ENCODE results near the gene CALCOCO2. TPM values are rescaled to one million over a fixed set of nuclear protein-coding genes. Genes with fewer than 3 reads are reported as not detected.

Gene CALCOCO2
- total RNA-seq, 1 donor from 2014 or later, result 115 TPM

DNA sequence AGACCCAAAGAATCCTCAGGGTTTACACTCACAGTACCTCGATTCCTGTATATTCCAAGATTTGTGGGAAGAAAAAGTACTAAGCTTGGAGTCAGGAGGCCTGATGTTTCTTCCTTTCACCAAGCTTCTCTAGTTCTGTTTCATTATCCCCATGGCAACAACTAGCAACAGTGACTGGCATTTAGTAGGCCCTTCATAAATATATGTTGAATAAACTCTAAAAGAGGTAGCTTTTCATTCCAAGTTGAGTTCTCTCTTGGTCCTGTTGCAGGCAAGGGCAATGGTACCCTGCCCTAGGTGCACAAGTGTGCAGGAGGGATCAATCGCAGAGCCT lies 76.8 kb downstream of the CALCOCO2 start:
- H3K9me3 Mint-ChIP-seq, result no peaks in the 10 kb centered on the region
- TF ChIP-seq, protein P1, sequence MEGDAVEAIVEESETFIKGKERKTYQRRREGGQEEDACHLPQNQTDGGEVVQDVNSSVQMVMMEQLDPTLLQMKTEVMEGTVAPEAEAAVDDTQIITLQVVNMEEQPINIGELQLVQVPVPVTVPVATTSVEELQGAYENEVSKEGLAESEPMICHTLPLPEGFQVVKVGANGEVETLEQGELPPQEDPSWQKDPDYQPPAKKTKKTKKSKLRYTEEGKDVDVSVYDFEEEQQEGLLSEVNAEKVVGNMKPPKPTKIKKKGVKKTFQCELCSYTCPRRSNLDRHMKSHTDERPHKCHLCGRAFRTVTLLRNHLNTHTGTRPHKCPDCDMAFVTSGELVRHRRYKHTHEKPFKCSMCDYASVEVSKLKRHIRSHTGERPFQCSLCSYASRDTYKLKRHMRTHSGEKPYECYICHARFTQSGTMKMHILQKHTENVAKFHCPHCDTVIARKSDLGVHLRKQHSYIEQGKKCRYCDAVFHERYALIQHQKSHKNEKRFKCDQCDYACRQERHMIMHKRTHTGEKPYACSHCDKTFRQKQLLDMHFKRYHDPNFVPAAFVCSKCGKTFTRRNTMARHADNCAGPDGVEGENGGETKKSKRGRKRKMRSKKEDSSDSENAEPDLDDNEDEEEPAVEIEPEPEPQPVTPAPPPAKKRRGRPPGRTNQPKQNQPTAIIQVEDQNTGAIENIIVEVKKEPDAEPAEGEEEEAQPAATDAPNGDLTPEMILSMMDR (IDR thresholded peaks at IDR 0.05), result no peak
- ATAC-seq (ENCODE audit: low read depth), result no peak
- peak overlapping the region; percentile 99 for H3K27ac Mint-ChIP-seq
- intact Hi-C loops (cut with micrococcal nuclease), result loop anchor here (1.0 to 5.0 kb wide), 5 partner anchors 9 to 1490 kb away; partner anchors contain the start of genes ATP5MC1, LRRC59 and SNF8
- POLR2A ChIA-PET, result interaction anchor here (0.5 to 3.4 kb wide), 10 partner anchors 8 to 1855 kb away, joined by 3 to 103 read pairs (median 6); partner anchors contain the start of genes ATP5MC1, HOXB8, PRAC2 and SNF8
- no peak for DNase-seq
- no peaks in the 10 kb centered on the region for H3K27me3 Mint-ChIP-seq
- peak overlapping the region; percentile 96 for H3K4me3 Mint-ChIP-seq
- H3K4me1 Mint-ChIP-seq, result peaks cover 45% of the 10 kb centered on the region
- H3K36me3 Mint-ChIP-seq (ENCODE audit: low read depth), result peaks cover 40% of the 10 kb centered on the region
- CTCF ChIA-PET, result interaction anchor here (0.7 to 2.7 kb wide), 4 partner anchors 14 to 29 kb away, joined by 3 to 8 read pairs (median 5); partner anchors contain the start of gene ATP5MC1

GRCh38 chr17:48908047-48908843 lies 77.4 kb downstream of the CALCOCO2 start, which contains the start of gene UBE2Z:
UBE2Z (plus strand) TSS chr17:48908407; CDS start chr17:48908504, 97 bp downstream.
- intact Hi-C loops (cut with micrococcal nuclease), result loop anchor here (1.0 to 5.0 kb wide), 5 partner anchors 8 to 1489 kb away; partner anchors contain the start of genes ATP5MC1, LRRC59 and SNF8
- Mint-ChIP-seq H3K4me3 (peak within 1 kb of the TSS; percentile 96), H3K36me3 (ENCODE audit: low read depth) (peaks cover 46% of the 10 kb centered on the region), H3K4me1 (peaks cover 51% of the 10 kb centered on the region), H3K27ac (peak within 1 kb of the TSS; percentile 99), H3K27me3 (no peaks in the 10 kb centered on the region), H3K9me3 (no peaks in the 10 kb centered on the region)
- POLR2A ChIA-PET, result interaction anchor here (0.5 to 3.4 kb wide), 15 partner anchors 8 to 1457 kb away, joined by 3 to 103 read pairs (median 5); partner anchors contain the start of genes ATP5MC1, HOXB8, NFE2L1 and PRAC2
- CTCF ChIA-PET, result interaction anchor here (0.7 to 2.7 kb wide), 4 partner anchors 15 to 29 kb away, joined by 3 to 8 read pairs (median 5); partner anchors contain the start of gene ATP5MC1
- TF ChIP-seq, protein P1 (IDR thresholded peaks at IDR 0.05), result no peak
- ATAC-seq (ENCODE audit: low read depth), result peak; percentile 84
- peak; percentile 83 for DNase-seq

GRCh38 chr17:48908853-48909394 lies 78.1 kb downstream of the CALCOCO2 start:
- Mint-ChIP-seq H3K4me1 (peaks cover 56% of the 10 kb centered on the region), H3K36me3 (ENCODE audit: low read depth) (peaks cover 51% of the 10 kb centered on the region), H3K27me3 (no peaks in the 10 kb centered on the region), H3K27ac (peak overlapping the region; percentile 88), H3K9me3 (no peaks in the 10 kb centered on the region), H3K4me3 (peak overlapping the region; percentile 96)
- ChIA-PET POLR2A (interaction anchor here (0.6 to 3.4 kb wide), 13 partner anchors 10 to 1456 kb away, joined by 3 to 103 read pairs (median 6); partner anchors contain the start of genes ATP5MC1, NFE2L1 and SNF8), CTCF (interaction anchor here (2.7 kb wide), 1 partner anchor 24 kb away, joined by 8 read pairs; no protein-coding TSS in a partner anchor)
- intact Hi-C loops (cut with micrococcal nuclease), result loop anchor here (1.0 to 5.0 kb wide), 5 partner anchors 7 to 1488 kb away; partner anchors contain the start of genes ATP5MC1, LRRC59 and SNF8
- TF ChIP-seq, protein P1 (IDR thresholded peaks at IDR 0.05), result no peak
- ATAC-seq (ENCODE audit: low read depth) (peak; percentile 65), DNase-seq (peak; percentile 75)

- CTCF ChIA-PET, result interaction anchor here (2.7 kb wide), 1 partner anchor 25 kb away, joined by 8 read pairs; no protein-coding TSS in a partner anchor
- DNase-seq, result no peak
- Mint-ChIP-seq H3K27me3 (no peaks in the 10 kb centered on the region), H3K9me3 (no peaks in the 10 kb centered on the region), H3K27ac (peak overlapping the region; percentile 88), H3K4me3 (peak overlapping the region; percentile 96), H3K36me3 (ENCODE audit: low read depth) (peaks cover 59% of the 10 kb centered on the region), H3K4me1 (peaks cover 65% of the 10 kb centered on the region)
- POLR2A ChIA-PET, result interaction anchor here (0.6 to 3.4 kb wide), 4 partner anchors 16 to 1378 kb away, joined by 3 to 103 read pairs (median 27); partner anchors contain the start of genes ATP5MC1 and SNF8
- ATAC-seq (ENCODE audit: low read depth), result no peak
- TF ChIP-seq, protein P1 (IDR thresholded peaks at IDR 0.05), result no peak
- intact Hi-C loops (cut with micrococcal nuclease), result loop anchor here (2.0 to 5.0 kb wide), 2 partner anchors 35 to 1488 kb away; partner anchors contain the start of genes LRRC59 and SNF8
These were observed 78.9 kb downstream of the CALCOCO2 start for GRCh38 chr17:48909783-48910182.
